Activated CD8-positive, alpha-beta memory T cell treated with anti-CD3 and anti-CD28 coated beads for 36 hours (primary cell): ENCODE data around the gene NPHS1. TPM values are rescaled to one million over a fixed set of nuclear protein-coding genes. Genes with fewer than 3 reads are reported as not detected.
"Not testable (repeated sequence)": the region's sequence is repeated elsewhere in the genome, so short reads cannot be mapped to it uniquely, and the experiment has no call there.

ENCODE experiments used
- CTCF ChIA-PET: fragments of 350-600 bp; sonication (Branson Sonifier 250); formaldehyde crosslinking; loops from one replicate; lab custom pipeline; 2021; ENCODE audit warnings: antibody characterized with exemption; lab: Charles Lee
- POLR2A ChIA-PET: fragments of 350-600 bp; sonication (Branson Sonifier 250); formaldehyde crosslinking; loops from one replicate; lab custom pipeline; 2021; ENCODE audit warnings: antibody characterized with exemption; lab: Charles Lee
- total RNA-seq, 2 experiments: library from RNA; stranded (reverse); gene quantifications; one replicate each; pipeline ENCODE4 v1.2.3, GENCODE V29; 2021

Gene NPHS1
- total RNA-seq, 2 experiments from 2014 or later: not detected

DNA sequence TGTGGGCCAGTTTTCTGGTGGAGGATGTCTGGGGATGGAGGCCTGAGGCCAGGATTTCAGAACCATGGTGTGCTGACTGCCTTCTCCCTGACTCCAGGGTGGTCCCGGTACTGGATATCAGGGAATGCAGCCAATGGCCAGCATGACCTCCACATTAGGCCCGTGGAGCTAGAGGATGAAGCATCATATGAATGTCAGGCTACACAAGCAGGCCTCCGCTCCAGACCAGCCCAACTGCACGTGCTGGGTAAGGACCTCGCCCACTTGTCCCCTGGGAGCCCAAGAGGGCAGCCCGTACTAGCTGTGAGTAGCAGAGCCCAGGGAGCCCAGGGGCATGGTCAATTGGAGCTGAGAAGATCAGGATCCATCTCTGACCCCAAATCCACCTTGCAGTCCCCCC is 6.0 kb upstream of the NPHS1 start:
- POLR2A ChIA-PET: no interaction called here
- CTCF ChIA-PET: no interaction called here

GRCh38 chr19:35856546-35857149 is 4.3 kb upstream of the NPHS1 start, which contains the start of gene KIRREL2:
KIRREL2 (plus strand) TSS chr19:35856911; CDS start chr19:35857120, 209 bp downstream.
- CTCF ChIA-PET: interaction anchor here (1.3 kb wide), 2 partner anchors 12 to 162 kb away, joined by 4 read pairs; partner anchors contain the start of gene APLP1

GRCh38 chr19:35853038-35853756 is 893 bp upstream of the NPHS1 start:
- ChIA-PET CTCF (no interaction called here), POLR2A (no interaction called here)

More at GRCh38 chr19:35856546-35857149, 4.3 kb upstream of the NPHS1 start, which contains the start of gene KIRREL2:
- POLR2A ChIA-PET: no interaction called here

DNA sequence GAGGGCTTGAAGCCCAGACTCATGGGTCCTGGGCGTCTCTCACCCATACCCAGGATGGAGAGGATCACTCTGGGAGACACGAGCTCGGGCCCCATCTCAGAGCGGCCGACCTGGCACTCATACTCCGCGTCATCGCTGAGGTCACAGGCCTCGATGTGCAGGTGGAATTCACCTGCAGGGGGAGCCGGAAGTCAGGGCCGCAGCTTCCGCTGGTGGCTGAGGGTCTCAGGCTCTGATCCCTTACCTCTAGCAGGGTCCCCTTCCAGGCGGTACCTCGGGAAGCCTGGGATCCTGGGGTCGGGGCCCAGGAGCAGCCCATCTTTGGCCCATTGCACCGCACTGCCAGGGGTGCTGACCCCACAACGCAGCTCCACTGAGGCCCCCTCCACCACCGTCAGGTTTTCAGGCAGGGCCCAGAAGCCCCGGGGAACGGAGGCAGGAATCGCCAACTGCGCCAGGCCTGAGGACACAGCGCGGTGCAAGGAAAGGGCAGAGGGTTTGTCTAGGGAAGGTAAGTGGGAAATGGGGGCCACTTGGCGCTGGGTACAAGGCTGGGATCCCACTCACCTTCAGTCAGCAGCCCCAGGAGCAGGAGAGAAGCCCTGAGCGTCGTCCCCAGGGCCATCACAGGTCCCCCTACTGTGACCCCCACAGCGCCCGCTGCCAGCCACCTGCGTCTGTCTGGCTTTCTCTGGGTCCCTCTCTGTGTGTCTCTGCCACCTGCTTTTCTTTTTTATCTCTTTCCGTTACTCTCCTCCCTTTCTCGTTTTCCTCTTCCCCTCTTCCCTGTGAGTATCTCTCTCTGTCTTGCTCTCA is 883 bp downstream of the NPHS1 start:
- ChIA-PET CTCF (no interaction called here), POLR2A (no interaction called here)

DNA sequence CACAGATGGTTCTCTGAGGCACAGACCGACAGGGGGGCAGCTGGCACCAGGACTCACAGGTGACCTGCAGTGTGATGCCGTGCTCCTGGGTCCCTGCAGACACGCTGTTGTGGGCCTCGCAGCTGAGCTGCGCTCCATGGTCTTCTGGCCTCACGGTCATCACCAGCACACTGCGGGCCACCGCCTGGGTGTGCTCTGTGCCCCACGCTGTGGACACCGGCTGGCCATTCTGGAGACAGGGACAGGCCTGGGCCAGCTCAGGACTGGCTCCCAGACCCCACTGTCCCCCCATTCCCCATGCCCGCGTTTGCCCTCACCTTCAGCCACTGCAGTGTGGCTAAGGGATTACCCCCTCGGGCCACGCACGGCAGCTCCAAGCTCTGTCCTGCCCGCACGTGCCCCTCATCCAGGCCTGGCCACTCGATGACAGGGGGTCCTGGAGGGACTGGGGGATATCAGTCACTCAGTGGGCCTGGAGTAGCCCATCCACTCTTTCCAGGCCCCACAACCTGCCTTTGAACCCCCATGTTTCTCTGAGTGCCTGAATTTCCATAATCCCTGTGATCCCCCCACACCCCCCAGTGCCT is 3.3 kb downstream of the NPHS1 start:
- CTCF ChIA-PET: no interaction called here
- POLR2A ChIA-PET: interaction anchor here (0.7 kb wide), 1 partner anchor 130 kb away, joined by 3 read pairs; no protein-coding TSS in a partner anchor

GRCh38 chr19:35848486-35848885 is 3.8 kb downstream of the NPHS1 start:
- POLR2A ChIA-PET: interaction anchor here (0.7 kb wide), 1 partner anchor 130 kb away, joined by 3 read pairs; no protein-coding TSS in a partner anchor
- CTCF ChIA-PET: no interaction called here

- ChIA-PET CTCF (interaction anchor here (0.7 kb wide), 1 partner anchor 20 kb away, joined by 3 read pairs; no protein-coding TSS in a partner anchor), POLR2A (no interaction called here)
Measured at GRCh38 chr19:35847911-35848310, 4.4 kb downstream of the NPHS1 start.

DNA sequence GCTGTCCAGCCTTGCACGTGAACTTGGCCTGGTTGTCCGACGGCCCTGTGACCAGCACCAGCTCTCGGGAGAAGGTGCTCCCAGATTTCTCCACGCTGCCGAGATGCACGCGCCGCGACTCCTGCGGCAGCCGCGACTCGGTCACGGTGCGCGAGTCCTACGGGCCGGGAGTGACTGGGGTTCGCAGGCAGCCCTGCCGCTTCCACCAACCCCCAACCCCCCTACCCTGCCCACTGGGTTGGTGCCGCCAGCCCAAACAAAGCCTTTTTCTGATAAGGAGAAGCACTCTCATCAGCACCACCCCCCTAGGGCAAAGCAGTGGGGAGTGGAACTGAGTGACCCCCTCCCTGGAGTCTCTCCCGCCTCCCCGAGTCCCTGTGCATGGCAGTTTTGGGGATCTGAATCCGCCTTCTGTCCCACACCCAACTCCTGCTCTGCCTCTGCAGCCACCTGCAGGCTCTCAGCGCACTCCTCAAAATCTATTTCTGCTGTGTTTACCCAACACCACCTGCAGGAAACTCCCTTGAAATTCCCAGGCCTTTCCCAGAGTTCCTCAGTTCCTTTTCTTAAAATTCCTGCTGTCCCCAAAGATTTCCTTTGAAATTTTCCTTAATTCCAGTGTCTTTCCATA is 6.2 kb downstream of the NPHS1 start:
- POLR2A ChIA-PET: no interaction called here
- CTCF ChIA-PET: interaction anchor here (0.6 kb wide), 1 partner anchor 202 kb away, joined by 4 read pairs; no protein-coding TSS in a partner anchor

GRCh38 chr19:35845215-35846037 is 6.9 kb downstream of the NPHS1 start:
- CTCF ChIA-PET: no interaction called here
- POLR2A ChIA-PET: no interaction called here

- ChIA-PET CTCF (no interaction called here), POLR2A (no interaction called here)
Measured at GRCh38 chr19:35844482-35845214, 7.7 kb downstream of the NPHS1 start.

GRCh38 chr19:35843676-35844481 is 8.4 kb downstream of the NPHS1 start:
- ChIA-PET CTCF (no interaction called here), POLR2A (no interaction called here)

DNA sequence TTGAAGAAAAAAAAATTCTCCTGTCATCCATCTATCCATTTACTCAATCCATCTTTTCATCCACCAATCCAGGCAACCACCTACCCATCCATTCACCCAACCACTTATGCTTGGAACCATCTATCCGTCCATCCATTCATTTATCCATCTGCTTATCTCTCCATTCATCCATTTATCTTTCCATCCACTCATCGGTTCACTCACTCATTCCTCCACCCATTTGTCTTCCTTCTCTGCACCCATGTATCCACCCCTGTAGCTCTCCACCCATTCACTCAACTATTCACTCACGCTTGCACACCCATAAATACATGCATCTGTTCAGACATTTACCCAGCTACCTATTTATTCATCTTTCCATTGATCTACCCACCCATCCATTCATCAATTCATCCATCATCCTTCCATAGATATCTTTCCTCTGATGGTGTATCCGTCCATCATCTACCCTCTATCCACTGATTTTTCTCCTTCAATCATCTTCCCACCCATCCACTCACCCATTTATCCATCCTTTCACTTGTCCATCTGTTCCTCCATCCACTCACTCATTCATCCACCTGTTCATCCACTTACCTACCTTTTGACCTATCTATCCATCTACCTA is 9.5 kb downstream of the NPHS1 start:
- ChIA-PET POLR2A (no interaction called here), CTCF (no interaction called here)

- CTCF ChIA-PET: no interaction called here
- POLR2A ChIA-PET: no interaction called here
Measured at GRCh38 chr19:35841961-35842595, 10.2 kb downstream of the NPHS1 start.

DNA sequence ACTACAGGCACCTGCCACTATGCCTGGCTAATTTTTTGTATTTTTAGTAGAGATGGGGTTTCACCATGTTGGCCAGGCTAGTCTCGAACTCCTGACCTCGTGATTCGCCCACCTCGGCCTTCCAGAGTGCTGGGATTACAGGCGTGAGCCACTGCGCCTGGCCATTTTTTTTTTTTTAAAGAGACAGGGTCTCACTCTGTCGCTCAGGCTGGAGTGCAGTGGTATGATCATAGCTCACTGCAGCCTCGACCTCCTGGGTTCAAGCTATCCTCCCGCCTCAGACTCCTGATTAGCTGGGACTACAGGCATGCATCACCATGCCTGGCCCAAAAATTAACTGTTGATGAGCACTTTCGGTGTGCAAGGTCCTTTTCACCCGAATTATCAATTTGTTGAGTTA is 16.2 kb downstream of the NPHS1 start:
- CTCF ChIA-PET, POLR2A ChIA-PET: not testable (repeated sequence)

GRCh38 chr19:35833972-35834371 is 18.3 kb downstream of the NPHS1 start:
- CTCF ChIA-PET: no interaction called here
- POLR2A ChIA-PET: no interaction called here

- POLR2A ChIA-PET: no interaction called here
Measured at GRCh38 chr19:35832054-35832453, 20.2 kb downstream of the NPHS1 start.

More at GRCh38 chr19:35832054-35832453, 20.2 kb downstream of the NPHS1 start:
- CTCF ChIA-PET: no interaction called here
